HL-60 (cell line): ENCODE measurements around the gene PRR20G.
"Not testable (repeated sequence)": the region's sequence is repeated elsewhere in the genome, so short reads cannot be mapped to it uniquely, and the experiment has no call there.

Source experiments
- DNase-seq, 2 experiments: peaks; one replicate each; pipeline ENCODE4 v3.0.0-alpha.2; 2010 to 2020; ENCODE audit warnings: low read depth in 1 of 2, low spot score in 1 of 2
- H3K27ac ChIP-seq: fragments of 250-450 bp; sonication (Bioruptor Pico); replicated peaks from 2 replicates; pipeline ENCODE4 v1.5.1; 2020; ENCODE audit warnings: mild to moderate bottlenecking, moderate library complexity
- H3K27me3 ChIP-seq: fragments of 250-450 bp; sonication (Bioruptor Pico); 2 replicates; pipeline ENCODE4 v1.5.1; 2021; ENCODE audit warnings: mild to moderate bottlenecking, moderate library complexity; ENCODE audit not compliant: insufficient read depth, poor library complexity, severe bottlenecking
- H3K4me3 ChIP-seq: replicated peaks from 2 replicates; pipeline ENCODE4 v1.5.1; 2011; ENCODE audit warnings: mild to moderate bottlenecking, control low read depth, low read length; ENCODE audit not compliant: insufficient read depth
- GABPA ChIP-seq: IDR thresholded peaks from 2 replicates; pipeline ENCODE4 v1.6.1; 2012; ENCODE audit warnings: low read depth
- POLR2AphosphoS5 ChIP-seq: IDR thresholded peaks from 2 replicates; pipeline ENCODE4 v1.6.1; 2012; ENCODE audit warnings: low read depth
- SPI1 ChIP-seq: IDR thresholded peaks from 2 replicates; pipeline ENCODE4 v1.6.1; 2012; ENCODE audit warnings: low read depth, mild to moderate bottlenecking, borderline replicate concordance
- TF ChIP-seq, protein P1 (sequence below): IDR thresholded peaks from one replicate; pipeline ENCODE4 v1.5.1; 2011; ENCODE audit warnings: low read length, control low read depth, inconsistent platforms; ENCODE audit not compliant: insufficient read depth
- TF ChIP-seq, protein P2 (sequence below): IDR thresholded peaks from 2 replicates; pipeline ENCODE4 v1.6.1; 2012; ENCODE audit warnings: low read depth; ENCODE audit not compliant: insufficient replicate concordance

PRR20G gene

DNA sequence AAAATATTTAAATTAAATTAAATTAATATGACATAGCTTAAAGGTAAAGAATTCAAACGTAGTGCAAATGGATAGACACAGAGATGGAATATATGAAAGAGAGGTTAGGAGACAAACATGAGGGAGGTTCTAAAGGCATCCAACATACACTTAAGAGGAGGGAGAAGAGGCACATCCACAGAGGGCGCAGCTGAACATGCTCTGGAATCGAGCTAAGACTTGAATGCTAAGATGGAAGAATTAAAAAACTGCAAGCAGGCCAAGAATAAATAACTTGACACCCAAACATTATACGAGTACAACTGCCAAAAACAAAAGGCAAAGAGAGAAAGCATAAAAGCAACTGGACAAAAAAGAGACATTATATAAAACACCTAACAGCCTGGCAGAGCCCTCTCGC, 9.1 kb upstream of the PRR20G start:
- H3K27me3 ChIP-seq, result no peaks in the 10 kb centered on the region
- DNase-seq, result no peak
- H3K27ac ChIP-seq, result no peak overlapping the region
- H3K4me3 ChIP-seq, result no peak overlapping the region
- TF ChIP-seq POLR2AphosphoS5, result no peak
- no peak for TF ChIP-seq SPI1
- TF ChIP-seq, protein P1, sequence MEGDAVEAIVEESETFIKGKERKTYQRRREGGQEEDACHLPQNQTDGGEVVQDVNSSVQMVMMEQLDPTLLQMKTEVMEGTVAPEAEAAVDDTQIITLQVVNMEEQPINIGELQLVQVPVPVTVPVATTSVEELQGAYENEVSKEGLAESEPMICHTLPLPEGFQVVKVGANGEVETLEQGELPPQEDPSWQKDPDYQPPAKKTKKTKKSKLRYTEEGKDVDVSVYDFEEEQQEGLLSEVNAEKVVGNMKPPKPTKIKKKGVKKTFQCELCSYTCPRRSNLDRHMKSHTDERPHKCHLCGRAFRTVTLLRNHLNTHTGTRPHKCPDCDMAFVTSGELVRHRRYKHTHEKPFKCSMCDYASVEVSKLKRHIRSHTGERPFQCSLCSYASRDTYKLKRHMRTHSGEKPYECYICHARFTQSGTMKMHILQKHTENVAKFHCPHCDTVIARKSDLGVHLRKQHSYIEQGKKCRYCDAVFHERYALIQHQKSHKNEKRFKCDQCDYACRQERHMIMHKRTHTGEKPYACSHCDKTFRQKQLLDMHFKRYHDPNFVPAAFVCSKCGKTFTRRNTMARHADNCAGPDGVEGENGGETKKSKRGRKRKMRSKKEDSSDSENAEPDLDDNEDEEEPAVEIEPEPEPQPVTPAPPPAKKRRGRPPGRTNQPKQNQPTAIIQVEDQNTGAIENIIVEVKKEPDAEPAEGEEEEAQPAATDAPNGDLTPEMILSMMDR, result no peak
- TF ChIP-seq GABPA, result no peak
- TF ChIP-seq, protein P2, sequence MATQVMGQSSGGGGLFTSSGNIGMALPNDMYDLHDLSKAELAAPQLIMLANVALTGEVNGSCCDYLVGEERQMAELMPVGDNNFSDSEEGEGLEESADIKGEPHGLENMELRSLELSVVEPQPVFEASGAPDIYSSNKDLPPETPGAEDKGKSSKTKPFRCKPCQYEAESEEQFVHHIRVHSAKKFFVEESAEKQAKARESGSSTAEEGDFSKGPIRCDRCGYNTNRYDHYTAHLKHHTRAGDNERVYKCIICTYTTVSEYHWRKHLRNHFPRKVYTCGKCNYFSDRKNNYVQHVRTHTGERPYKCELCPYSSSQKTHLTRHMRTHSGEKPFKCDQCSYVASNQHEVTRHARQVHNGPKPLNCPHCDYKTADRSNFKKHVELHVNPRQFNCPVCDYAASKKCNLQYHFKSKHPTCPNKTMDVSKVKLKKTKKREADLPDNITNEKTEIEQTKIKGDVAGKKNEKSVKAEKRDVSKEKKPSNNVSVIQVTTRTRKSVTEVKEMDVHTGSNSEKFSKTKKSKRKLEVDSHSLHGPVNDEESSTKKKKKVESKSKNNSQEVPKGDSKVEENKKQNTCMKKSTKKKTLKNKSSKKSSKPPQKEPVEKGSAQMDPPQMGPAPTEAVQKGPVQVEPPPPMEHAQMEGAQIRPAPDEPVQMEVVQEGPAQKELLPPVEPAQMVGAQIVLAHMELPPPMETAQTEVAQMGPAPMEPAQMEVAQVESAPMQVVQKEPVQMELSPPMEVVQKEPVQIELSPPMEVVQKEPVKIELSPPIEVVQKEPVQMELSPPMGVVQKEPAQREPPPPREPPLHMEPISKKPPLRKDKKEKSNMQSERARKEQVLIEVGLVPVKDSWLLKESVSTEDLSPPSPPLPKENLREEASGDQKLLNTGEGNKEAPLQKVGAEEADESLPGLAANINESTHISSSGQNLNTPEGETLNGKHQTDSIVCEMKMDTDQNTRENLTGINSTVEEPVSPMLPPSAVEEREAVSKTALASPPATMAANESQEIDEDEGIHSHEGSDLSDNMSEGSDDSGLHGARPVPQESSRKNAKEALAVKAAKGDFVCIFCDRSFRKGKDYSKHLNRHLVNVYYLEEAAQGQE, result no peak

DNA sequence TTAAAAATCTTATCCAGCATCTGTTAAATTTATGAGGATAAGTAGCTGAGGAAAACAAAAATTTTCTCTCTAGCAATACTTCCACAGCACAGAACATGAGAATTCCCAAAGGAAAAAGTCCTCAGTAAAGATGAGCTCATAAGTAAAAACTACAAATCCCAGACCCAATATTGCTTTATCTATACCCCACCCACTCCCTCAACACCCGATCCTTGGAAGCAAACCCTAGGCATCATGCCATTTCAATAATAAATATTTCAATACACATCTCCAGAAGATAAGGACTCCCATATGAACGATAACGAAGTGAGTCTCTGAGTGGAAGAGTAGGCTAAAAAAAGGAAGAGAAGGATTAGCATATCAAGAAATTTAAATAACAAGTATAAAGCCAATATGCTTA, 8.3 kb upstream of the PRR20G start:
- no peak for DNase-seq
- Histone ChIP-seq H3K4me3 (no peak overlapping the region), H3K27ac (no peak overlapping the region), H3K27me3 (no peaks in the 10 kb centered on the region)
- TF ChIP-seq, protein P1, result no peak
- no peak for TF ChIP-seq GABPA
- no peak for TF ChIP-seq POLR2AphosphoS5
- no peak for TF ChIP-seq SPI1
- TF ChIP-seq, protein P2, result no peak

DNA sequence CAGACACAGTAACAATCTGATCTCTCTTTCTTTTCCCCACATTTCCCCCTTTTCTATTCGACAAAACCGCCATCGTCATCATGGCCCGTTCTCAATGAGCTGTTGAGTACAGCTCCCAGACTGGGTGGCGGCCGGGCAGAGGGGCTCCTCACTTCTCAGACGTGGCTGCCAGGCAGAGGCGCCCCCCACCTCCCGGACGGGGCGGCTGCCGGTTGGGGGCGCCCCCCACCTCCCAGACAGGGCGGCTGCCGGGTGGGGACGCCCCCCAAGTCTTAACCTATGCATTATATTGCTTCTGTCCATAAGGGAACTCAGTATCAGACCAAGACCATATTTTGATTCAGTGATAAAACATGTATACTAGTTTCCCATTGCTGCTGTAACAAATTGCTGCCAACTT, 5.8 kb upstream of the PRR20G start:
- H3K27me3 ChIP-seq, H3K4me3 ChIP-seq: not testable (repeated sequence)

DNA sequence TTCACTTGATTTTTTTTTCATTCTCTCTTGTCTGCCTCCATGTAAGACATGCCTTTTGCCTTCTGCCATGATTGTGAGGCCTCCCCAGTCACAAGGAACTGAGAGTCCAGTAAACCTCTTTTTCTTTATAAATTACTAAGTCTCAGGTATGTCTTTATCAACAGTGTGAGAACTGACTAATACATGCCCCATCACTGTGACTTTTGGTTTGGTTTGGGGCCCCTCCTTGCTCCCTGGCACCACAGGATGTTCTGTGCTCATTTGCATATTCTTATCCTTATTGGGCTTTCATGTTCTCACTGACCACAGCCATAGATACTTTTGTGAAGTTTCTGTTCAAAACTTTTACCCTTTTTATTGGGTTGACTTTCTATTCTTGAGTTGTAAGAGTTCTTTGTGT, 3.8 kb upstream of the PRR20G start:
- no peak for TF ChIP-seq POLR2AphosphoS5
- Histone ChIP-seq H3K4me3 (no peak overlapping the region), H3K27me3 (no peaks in the 10 kb centered on the region), H3K27ac (no peak overlapping the region)
- DNase-seq, result no peak

More for the DNA sequence above, 5.8 kb upstream of the PRR20G start:
- not testable (repeated sequence) for H3K27ac ChIP-seq, DNase-seq

DNA sequence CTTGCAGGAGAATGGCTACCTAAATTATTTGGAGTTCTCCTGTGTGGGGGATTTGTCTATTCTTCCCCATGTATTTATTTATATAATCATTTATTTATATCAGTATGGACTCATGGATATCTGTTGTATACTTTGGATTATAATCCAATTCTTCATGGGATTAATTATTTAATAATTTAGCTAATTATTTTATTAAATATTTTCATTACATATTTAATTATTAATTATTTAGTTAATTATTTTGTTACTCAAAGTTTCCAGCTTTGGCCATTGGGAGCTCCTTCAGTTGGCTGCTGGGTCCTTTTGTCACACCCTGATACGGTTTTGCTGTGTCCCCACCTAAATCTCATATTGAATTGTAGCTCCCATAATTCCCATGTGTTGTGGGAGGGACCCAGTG, 3.3 kb upstream of the PRR20G start:
- H3K27ac ChIP-seq, result no peak overlapping the region
- TF ChIP-seq GABPA, result no peak
- TF ChIP-seq, protein P1, result no peak
- TF ChIP-seq POLR2AphosphoS5, result no peak
- TF ChIP-seq, protein P2, result no peak
- TF ChIP-seq SPI1, result no peak
- H3K27me3 ChIP-seq, result no peaks in the 10 kb centered on the region
- H3K4me3 ChIP-seq, result no peak overlapping the region
- DNase-seq, result no peak
